Nephron (organoid): ENCODE data around the gene NKAIN2.
"Not testable (repeated sequence)": the region's sequence is repeated elsewhere in the genome, so short reads cannot be mapped to it uniquely, and the experiment has no call there.

Source experiments
- H3K27ac Mint-ChIP-seq, 3 experiments: 2 replicates each; pipeline ENCODE4 v1.8.0; 2020; ENCODE audit warnings: mixed read lengths in 3 of 3, mild to moderate bottlenecking in 2 of 3, moderate library complexity in 1 of 3
- H3K27me3 Mint-ChIP-seq: 2 replicates; pipeline ENCODE4 v1.8.0; 2021; ENCODE audit warnings: low read depth, mild to moderate bottlenecking, moderate library complexity, mixed read lengths
- H3K36me3 Mint-ChIP-seq: 2 replicates; pipeline ENCODE4 v1.8.0; 2020; ENCODE audit warnings: low read depth, mixed read lengths
- H3K4me1 Mint-ChIP-seq: 2 replicates; pipeline ENCODE4 v1.8.0; 2020; ENCODE audit warnings: mixed read lengths
- H3K4me3 Mint-ChIP-seq, 3 experiments: 2 replicates each; pipeline ENCODE4 v1.8.0; 2020; ENCODE audit warnings: mild to moderate bottlenecking in 3 of 3, mixed read lengths in 3 of 3, moderate library complexity in 2 of 3
- H3K9me3 Mint-ChIP-seq: 2 replicates; pipeline ENCODE4 v1.8.0; 2020; ENCODE audit warnings: mixed read lengths
- CTCF ChIP-seq, 3 experiments: fragments of 200-600 bp; sonication (generic); IDR thresholded peaks; one replicate each; pipeline ENCODE4 v1.5.0; 2021; ENCODE audit warnings: antibody characterized with exemption in 3 of 3; ENCODE audit not compliant: unreplicated experiment in 3 of 3

Gene NKAIN2

DNA sequence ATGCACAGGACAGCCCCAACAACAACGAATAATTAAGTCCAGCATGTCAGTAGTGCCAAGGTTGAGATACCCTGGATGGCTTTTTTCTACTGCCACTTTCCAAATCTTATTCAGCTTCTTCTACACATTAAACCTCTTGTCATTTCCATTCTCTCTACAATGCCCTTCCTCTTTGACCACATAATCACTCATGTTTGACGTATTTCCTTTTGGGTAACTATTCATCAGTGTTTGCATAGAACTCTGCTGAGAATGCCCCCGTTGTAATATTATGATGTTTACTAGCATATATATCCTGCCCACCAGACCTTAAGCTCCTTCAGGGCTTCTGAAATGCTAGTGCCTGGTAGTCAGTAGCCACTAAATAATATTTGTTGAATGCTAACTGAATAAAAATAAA lies 643.3 kb downstream of the NKAIN2 start:
- H3K36me3 Mint-ChIP-seq, result no peaks in the 10 kb centered on the region
- no peak for TF ChIP-seq CTCF (IDR thresholded peaks at IDR 0.05; ENCODE audit: unreplicated experiment in 3 of 3)
- H3K27ac Mint-ChIP-seq, result no peak overlapping the region
- H3K27me3 Mint-ChIP-seq, result no peaks in the 10 kb centered on the region
- no peaks in the 10 kb centered on the region for H3K9me3 Mint-ChIP-seq
- no peaks in the 10 kb centered on the region for H3K4me1 Mint-ChIP-seq
- H3K4me3 Mint-ChIP-seq, result no peak overlapping the region

GRCh38 chr6:124459268-124459667 lies 655.6 kb downstream of the NKAIN2 start:
- H3K27ac Mint-ChIP-seq, result no peak overlapping the region
- no peak overlapping the region for H3K4me3 Mint-ChIP-seq
- no peaks in the 10 kb centered on the region for H3K9me3 Mint-ChIP-seq
- no peak for TF ChIP-seq CTCF (IDR thresholded peaks at IDR 0.05; ENCODE audit: unreplicated experiment in 3 of 3)
- H3K27me3 Mint-ChIP-seq, result no peaks in the 10 kb centered on the region
- H3K36me3 Mint-ChIP-seq, result no peaks in the 10 kb centered on the region
- H3K4me1 Mint-ChIP-seq, result no peaks in the 10 kb centered on the region

- H3K4me1 Mint-ChIP-seq, result no peaks in the 10 kb centered on the region
- H3K27me3 Mint-ChIP-seq, result no peaks in the 10 kb centered on the region
- no peaks in the 10 kb centered on the region for H3K36me3 Mint-ChIP-seq
- no peak overlapping the region for H3K27ac Mint-ChIP-seq
- H3K9me3 Mint-ChIP-seq, result no peaks in the 10 kb centered on the region
- H3K4me3 Mint-ChIP-seq, result no peak overlapping the region
- no peak for TF ChIP-seq CTCF (IDR thresholded peaks at IDR 0.05; ENCODE audit: unreplicated experiment in 3 of 3)
Observed at GRCh38 chr6:124462750-124463149, 659.1 kb downstream of the NKAIN2 start.

GRCh38 chr6:124463271-124463670 lies 659.6 kb downstream of the NKAIN2 start:
- TF ChIP-seq CTCF (IDR thresholded peaks at IDR 0.05; ENCODE audit: unreplicated experiment in 3 of 3), result no peak
- H3K27ac Mint-ChIP-seq, result no peak overlapping the region
- H3K9me3 Mint-ChIP-seq, result no peaks in the 10 kb centered on the region
- no peaks in the 10 kb centered on the region for H3K27me3 Mint-ChIP-seq
- no peak overlapping the region for H3K4me3 Mint-ChIP-seq
- no peaks in the 10 kb centered on the region for H3K4me1 Mint-ChIP-seq
- no peaks in the 10 kb centered on the region for H3K36me3 Mint-ChIP-seq

GRCh38 chr6:124464600-124464999 lies 660.9 kb downstream of the NKAIN2 start:
- H3K27ac Mint-ChIP-seq, H3K4me1 Mint-ChIP-seq, H3K36me3 Mint-ChIP-seq, H3K4me3 Mint-ChIP-seq, H3K27me3 Mint-ChIP-seq, H3K9me3 Mint-ChIP-seq: not testable (repeated sequence)

GRCh38 chr6:124466949-124467348 lies 663.3 kb downstream of the NKAIN2 start:
- no peaks in the 10 kb centered on the region for H3K27me3 Mint-ChIP-seq
- no peaks in the 10 kb centered on the region for H3K36me3 Mint-ChIP-seq
- TF ChIP-seq CTCF (IDR thresholded peaks at IDR 0.05; ENCODE audit: unreplicated experiment in 3 of 3), result no peak
- H3K4me3 Mint-ChIP-seq, result no peak overlapping the region
- H3K9me3 Mint-ChIP-seq, result no peaks in the 10 kb centered on the region
- H3K27ac Mint-ChIP-seq, result no peak overlapping the region
- H3K4me1 Mint-ChIP-seq, result no peaks in the 10 kb centered on the region

DNA sequence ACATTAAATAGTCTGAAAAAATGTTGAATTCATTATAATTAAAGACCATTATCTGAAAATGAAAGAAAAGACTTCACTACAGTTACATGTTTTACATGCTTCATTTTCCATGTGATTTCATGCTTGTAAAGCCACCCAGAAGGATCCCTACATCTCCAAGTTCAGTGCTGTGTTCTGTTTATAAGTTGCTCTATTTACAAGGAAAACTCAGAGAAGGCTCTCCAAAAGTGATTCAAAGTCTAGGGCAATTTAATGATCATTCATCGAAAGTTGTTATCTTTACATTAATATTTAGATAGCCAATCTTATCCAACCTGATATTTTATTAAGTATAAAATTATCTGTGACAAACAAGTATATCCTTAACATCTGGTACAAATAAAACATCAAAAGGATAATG lies 663.7 kb downstream of the NKAIN2 start:
- Mint-ChIP-seq H3K4me1 (no peaks in the 10 kb centered on the region), H3K36me3 (no peaks in the 10 kb centered on the region), H3K27ac (no peak overlapping the region), H3K4me3 (no peak overlapping the region), H3K9me3 (no peaks in the 10 kb centered on the region), H3K27me3 (no peaks in the 10 kb centered on the region)
- TF ChIP-seq CTCF (IDR thresholded peaks at IDR 0.05; ENCODE audit: unreplicated experiment in 3 of 3), result no peak
